BLaER1 treated with 17β-estradiol and CSF1 and Interleukin-3, amounts not matched to agents 10 nM and 100 nM (cell line): ENCODE measurements around the gene SYT15B.
"Not testable (repeated sequence)": the region's sequence is repeated elsewhere in the genome, so short reads cannot be mapped to it uniquely, and the experiment has no call there.

Experiments
- H3K27ac ChIP-seq, 11 experiments: shearing (Covaris generic); formaldehyde crosslinking; 2 replicates each; pipeline ENCODE4 v1.8.1; 2022
- H3K27me3 ChIP-seq, 11 experiments: shearing (Covaris generic); formaldehyde crosslinking; 2 replicates each; pipeline ENCODE4 v1.8.1; 2022
- H3K36me3 ChIP-seq, 11 experiments: shearing (Covaris generic); formaldehyde crosslinking; 2 replicates each; pipeline ENCODE4 v1.8.1; 2022
- H3K4me1 ChIP-seq, 10 experiments: shearing (Covaris generic); formaldehyde crosslinking; 2 replicates each; pipeline ENCODE4 v1.8.1; 2022
- H3K4me2 ChIP-seq, 11 experiments: shearing (Covaris generic); formaldehyde crosslinking; 2 replicates each; pipeline ENCODE4 v1.8.1; 2022
- H3K4me3 ChIP-seq, 10 experiments: shearing (Covaris generic); formaldehyde crosslinking; 2 replicates each; pipeline ENCODE4 v1.8.1; 2022
- H3K9ac ChIP-seq, 11 experiments: shearing (Covaris generic); formaldehyde crosslinking; 2 replicates each; pipeline ENCODE4 v1.8.1; 2022
- H3K9me3 ChIP-seq, 11 experiments: shearing (Covaris generic); formaldehyde crosslinking; replicated peaks in 1 of 11; 2 replicates each; pipeline ENCODE4 v1.8.1; 2022
- H4K20me1 ChIP-seq, 11 experiments: shearing (Covaris generic); formaldehyde crosslinking; 2 replicates each; pipeline ENCODE4 v1.8.1; 2022

Gene SYT15B

GRCh38 chr10:47751821-47752220, 11.6 kb downstream of the SYT15B start:
- not testable (repeated sequence) for H3K27me3 ChIP-seq, H3K9ac ChIP-seq, H3K9me3 ChIP-seq, H3K4me2 ChIP-seq, H4K20me1 ChIP-seq, H3K4me3 ChIP-seq, H3K4me1 ChIP-seq, H3K27ac ChIP-seq, H3K36me3 ChIP-seq

GRCh38 chr10:47750360-47750759, 13.0 kb downstream of the SYT15B start:
- H3K4me1 ChIP-seq, H3K4me2 ChIP-seq, H3K36me3 ChIP-seq, H3K27me3 ChIP-seq, H3K9me3 ChIP-seq, H3K27ac ChIP-seq, H3K9ac ChIP-seq, H4K20me1 ChIP-seq, H3K4me3 ChIP-seq: not testable (repeated sequence)

- not testable (repeated sequence) for H3K27me3 ChIP-seq, H3K4me3 ChIP-seq, H3K27ac ChIP-seq, H3K4me1 ChIP-seq, H4K20me1 ChIP-seq, H3K9me3 ChIP-seq, H3K9ac ChIP-seq, H3K4me2 ChIP-seq, H3K36me3 ChIP-seq
Measured at GRCh38 chr10:47746780-47747376, 16.5 kb downstream of the SYT15B start.

- H3K9me3 ChIP-seq, H3K27ac ChIP-seq, H3K4me1 ChIP-seq, H4K20me1 ChIP-seq, H3K4me3 ChIP-seq, H3K9ac ChIP-seq, H3K27me3 ChIP-seq, H3K36me3 ChIP-seq: not testable (repeated sequence)
- peak overlapping the region in 3 of 11 experiments; percentile 12 to 42 (median 18); a peak in 3 of 22 replicates for H3K4me2 ChIP-seq
Measured at GRCh38 chr10:47744881-47745280, 18.5 kb downstream of the SYT15B start.

- not testable (repeated sequence) for H3K9me3 ChIP-seq, H4K20me1 ChIP-seq, H3K36me3 ChIP-seq, H3K27me3 ChIP-seq, H3K4me1 ChIP-seq
- H3K4me2 ChIP-seq: peak overlapping the region; percentile 40 to 59 (median 52); a peak in 16 of 22 replicates
- peak overlapping the region; percentile 38 to 64 (median 54); a peak in 18 of 20 replicates for H3K4me3 ChIP-seq
- peak overlapping the region in 4 of 11 experiments; percentile 41 to 52 (median 47); a peak in 6 of 22 replicates for H3K27ac ChIP-seq
- peak overlapping the region in 8 of 11 experiments; percentile 50 to 70 (median 58); a peak in 12 of 22 replicates for H3K9ac ChIP-seq
Measured at GRCh38 chr10:47743611-47744550, 19.5 kb downstream of the SYT15B start.

GRCh38 chr10:47740868-47741267, 22.5 kb downstream of the SYT15B start:
- H3K4me2 ChIP-seq, H3K27me3 ChIP-seq, H3K4me1 ChIP-seq, H3K4me3 ChIP-seq, H3K27ac ChIP-seq, H3K9ac ChIP-seq, H4K20me1 ChIP-seq, H3K9me3 ChIP-seq, H3K36me3 ChIP-seq: not testable (repeated sequence)

- not testable (repeated sequence) for H4K20me1 ChIP-seq, H3K27me3 ChIP-seq, H3K9ac ChIP-seq, H3K36me3 ChIP-seq, H3K27ac ChIP-seq, H3K9me3 ChIP-seq, H3K4me3 ChIP-seq, H3K4me2 ChIP-seq, H3K4me1 ChIP-seq
Measured at GRCh38 chr10:47730911-47731310, 32.5 kb downstream of the SYT15B start.

- H4K20me1 ChIP-seq, H3K9ac ChIP-seq, H3K9me3 ChIP-seq, H3K4me3 ChIP-seq, H3K4me2 ChIP-seq, H3K27me3 ChIP-seq, H3K36me3 ChIP-seq: not testable (repeated sequence)
- Histone ChIP-seq H3K4me1 (peaks cover 0 to 12% (median 0%) of the 10 kb centered on the region in 10 experiments; a peak in 6 of 20 replicates), H3K27ac (peak overlapping the region in 3 of 11 experiments; percentile 60 to 74 (median 62); a peak in 3 of 22 replicates)
Measured at GRCh38 chr10:47725740-47726139, 37.7 kb downstream of the SYT15B start.

GRCh38 chr10:47725047-47725446, 38.3 kb downstream of the SYT15B start:
- peaks cover 0 to 12% (median 0%) of the 10 kb centered on the region in 10 experiments; a peak in 6 of 20 replicates for H3K4me1 ChIP-seq
- not testable (repeated sequence) for H3K4me3 ChIP-seq, H4K20me1 ChIP-seq, H3K36me3 ChIP-seq, H3K4me2 ChIP-seq, H3K9me3 ChIP-seq, H3K9ac ChIP-seq, H3K27me3 ChIP-seq
- H3K27ac ChIP-seq: peak overlapping the region in 3 of 11 experiments; percentile 60 to 74 (median 62); a peak in 4 of 22 replicates

- H3K9me3 ChIP-seq, H3K36me3 ChIP-seq, H3K9ac ChIP-seq, H3K27me3 ChIP-seq, H3K4me3 ChIP-seq, H4K20me1 ChIP-seq: not testable (repeated sequence)
- H3K27ac ChIP-seq: peak overlapping the region in 3 of 11 experiments; percentile 19 to 61 (median 41); a peak in 5 of 22 replicates
- H3K4me1 ChIP-seq: peaks cover 0 to 12% (median 0%) of the 10 kb centered on the region in 10 experiments; a peak in 6 of 20 replicates
- peak overlapping the region in 2 of 11 experiments; percentile 51 to 65; a peak in 4 of 22 replicates for H3K4me2 ChIP-seq
Measured at GRCh38 chr10:47724119-47724518, 39.3 kb downstream of the SYT15B start.

GRCh38 chr10:47723362-47723761, 40.0 kb downstream of the SYT15B start:
- not testable (repeated sequence) for H3K27me3 ChIP-seq, H3K9me3 ChIP-seq, H3K9ac ChIP-seq, H4K20me1 ChIP-seq, H3K27ac ChIP-seq, H3K4me2 ChIP-seq, H3K36me3 ChIP-seq, H3K4me3 ChIP-seq
- H3K4me1 ChIP-seq: peaks cover 0 to 12% (median 0%) of the 10 kb centered on the region in 10 experiments; a peak in 6 of 20 replicates

- H3K4me1 ChIP-seq, H3K9ac ChIP-seq, H3K27ac ChIP-seq, H3K4me2 ChIP-seq, H4K20me1 ChIP-seq, H3K36me3 ChIP-seq, H3K9me3 ChIP-seq, H3K4me3 ChIP-seq, H3K27me3 ChIP-seq: not testable (repeated sequence)
Measured at GRCh38 chr10:47717011-47717769, 46.2 kb downstream of the SYT15B start.
